HepG2 (cell line): ENCODE results near the gene TRIM54. TPM values are rescaled to one million over a fixed set of nuclear protein-coding genes. Genes with fewer than 3 reads are reported as not detected.

Source experiments
- ARNT2 ChIP-seq: sonication (generic); formaldehyde crosslinking; IDR thresholded peaks from 2 replicates; pipeline ENCODE4 v1.8.0; 2022; ENCODE audit warnings: mild to moderate bottlenecking, low read depth, missing genetic modification reagents, moderate library complexity
- ATF7 ChIP-seq, 2 experiments: fragments of 450-650 bp in 1 of 2; sonication (generic) in 1 of 2; formaldehyde crosslinking in 1 of 2; IDR thresholded peaks; 2 replicates each; pipeline versions ENCODE4 v1.4.0 to v1.6.1; 2016 to 2020; ENCODE audit warnings: antibody characterized with exemption in 1 of 2, mild to moderate bottlenecking in 1 of 2, missing genetic modification reagents in 1 of 2
- CAMTA2 ChIP-seq: sonication (generic); formaldehyde crosslinking; IDR thresholded peaks from 2 replicates; pipeline ENCODE4 v1.4.0; 2020; ENCODE audit warnings: mild to moderate bottlenecking, missing genetic modification reagents, borderline replicate concordance
- E2F1 ChIP-seq: sonication (generic); formaldehyde crosslinking; IDR thresholded peaks from 2 replicates; pipeline ENCODE4 v1.5.0; 2020; ENCODE audit warnings: missing genetic modification reagents
- SSRP1 ChIP-seq: IDR thresholded peaks from 2 replicates; pipeline ENCODE4 v1.6.1; 2016; ENCODE audit warnings: control low read depth
- TCF7 ChIP-seq: sonication (generic); IDR thresholded peaks from 2 replicates; pipeline ENCODE4 v1.6.1; 2016; ENCODE audit warnings: antibody characterized with exemption, low read depth
- TGIF2 ChIP-seq: IDR thresholded peaks from 2 replicates; pipeline ENCODE4 v1.6.1; 2016; ENCODE audit warnings: control low read depth, missing compliant biosample characterization
- YEATS4 ChIP-seq: sonication (generic); formaldehyde crosslinking; IDR thresholded peaks from 2 replicates; pipeline ENCODE4 v1.4.0; 2020; ENCODE audit warnings: missing genetic modification reagents, borderline replicate concordance
- ZNF580 ChIP-seq: IDR thresholded peaks from 2 replicates; pipeline ENCODE4 v1.6.1; 2016; ENCODE audit warnings: low read depth, borderline replicate concordance
- ZNF646 ChIP-seq: sonication (generic); formaldehyde crosslinking; IDR thresholded peaks from 2 replicates; pipeline ENCODE4 v1.9.0; 2021; ENCODE audit warnings: mild to moderate bottlenecking, missing genetic modification reagents
- ZNF687 ChIP-seq: sonication (generic); formaldehyde crosslinking; IDR thresholded peaks from 2 replicates; pipeline ENCODE4 v1.5.1; 2020; ENCODE audit warnings: mild to moderate bottlenecking, missing genetic modification reagents, moderate library complexity
- ZNF776 ChIP-seq: sonication (generic); formaldehyde crosslinking; IDR thresholded peaks from 2 replicates; pipeline ENCODE4 v1.4.0; 2020; ENCODE audit warnings: mild to moderate bottlenecking, missing genetic modification reagents
- ZNF83 ChIP-seq: sonication (generic); formaldehyde crosslinking; IDR thresholded peaks from 2 replicates; pipeline ENCODE4 v1.4.0; 2020; ENCODE audit warnings: missing genetic modification reagents, mild to moderate bottlenecking, borderline replicate concordance
- polyA plus RNA-seq, 8 experiments: library from polyadenylated mRNA; depleted of rRNA in 3 of 8; stranded (reverse) in 7 of 8; unstranded in 1 of 8; fragments of >200 nt; fragmentation: Illumina TruSeq in 4 of 8; extraction: Trizol in 4 of 8; gene quantifications; 2 replicates each; pipeline versions ENCODE4 v1.2.1 to v1.2.3, GENCODE V29; 2011 to 2016; ENCODE audit warnings: low read depth in 4 of 8, missing spikeins in 1 of 8, mixed read lengths in 1 of 8; ENCODE audit not compliant: insufficient read depth in 1 of 8
- total RNA-seq, 5 experiments: library from RNA; depleted of rRNA; stranded (reverse); fragments of >200 nt; fragmentation: Illumina TruSeq; extraction: Trizol; gene quantifications; 2 replicates each; pipeline ENCODE4 v1.2.3, GENCODE V29; 2016; ENCODE audit warnings: low read depth in 1 of 5
- TF ChIP-seq, protein P1 (sequence below): sonication (generic); formaldehyde crosslinking; conservative IDR thresholded peaks from 2 replicates; pipeline ENCODE4 v1.5.0; 2020; ENCODE audit warnings: missing genetic modification reagents

The TRIM54 gene
- total and polyA plus RNA-seq, 2 of the 13 experiments (the other 11 are each of a cell fraction or from before 2014, with no cell fraction given) = 0.07 to 0.13 TPM

GRCh38 chr2:27356382-27357181, 74.4 kb downstream of the TRIM54 start, which contains the start of gene GTF3C2 (continued):
- TF ChIP-seq CAMTA2 (CRISPR knock-in tag) = peak; percentile 94; the same call in 1 of the 2 replicates
- TF ChIP-seq ATF7 (IDR thresholded peaks at IDR 0.05) = peak; percentile 61
- TF ChIP-seq ATF7 (CRISPR knock-in tag; IDR thresholded peaks at IDR 0.05) = no peak
- TF ChIP-seq, protein P1, sequence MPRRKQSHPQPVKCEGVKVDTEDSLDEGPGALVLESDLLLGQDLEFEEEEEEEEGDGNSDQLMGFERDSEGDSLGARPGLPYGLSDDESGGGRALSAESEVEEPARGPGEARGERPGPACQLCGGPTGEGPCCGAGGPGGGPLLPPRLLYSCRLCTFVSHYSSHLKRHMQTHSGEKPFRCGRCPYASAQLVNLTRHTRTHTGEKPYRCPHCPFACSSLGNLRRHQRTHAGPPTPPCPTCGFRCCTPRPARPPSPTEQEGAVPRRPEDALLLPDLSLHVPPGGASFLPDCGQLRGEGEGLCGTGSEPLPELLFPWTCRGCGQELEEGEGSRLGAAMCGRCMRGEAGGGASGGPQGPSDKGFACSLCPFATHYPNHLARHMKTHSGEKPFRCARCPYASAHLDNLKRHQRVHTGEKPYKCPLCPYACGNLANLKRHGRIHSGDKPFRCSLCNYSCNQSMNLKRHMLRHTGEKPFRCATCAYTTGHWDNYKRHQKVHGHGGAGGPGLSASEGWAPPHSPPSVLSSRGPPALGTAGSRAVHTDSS (CRISPR knock-in tag) = no peak
- TF ChIP-seq ARNT2 = peak; percentile 66; the same call in 1 of the 2 replicates
- peak; percentile 76; the same call in 1 of the 2 replicates for TF ChIP-seq ZNF580 (CRISPR knock-in tag)
- peak; percentile 91 for TF ChIP-seq TGIF2 (CRISPR knock-in tag)
- TF ChIP-seq ZNF776 (CRISPR knock-in tag) = peak; percentile 40
- TF ChIP-seq ZNF646 (CRISPR knock-in tag) = no peak
- no peak for TF ChIP-seq TCF7
- peak; percentile 63 for TF ChIP-seq E2F1 (CRISPR knock-in tag)
- TF ChIP-seq SSRP1 = peak; percentile 65
- TF ChIP-seq YEATS4 (CRISPR knock-in tag) = peak; percentile 85
- TF ChIP-seq ZNF687 (CRISPR knock-in tag) = peak; percentile 98
- no peak; the same call in 1 of the 2 replicates for TF ChIP-seq ZNF83 (CRISPR knock-in tag)
